Activated CD4-positive, CD25-positive, alpha-beta regulatory T cell (primary cell): Measurements from ENCODE around the gene MEPCE.

Experiments used
- DNase-seq, 4 experiments: peaks; one replicate each; lab custom pipeline; 2025; lab: John Stamatoyannopoulos, UW

The MEPCE gene

GRCh38 chr7:100407285-100408180, 22.1 kb upstream of the MEPCE start:
- no peak for DNase-seq

GRCh38 chr7:100411101-100411500, 18.5 kb upstream of the MEPCE start:
- no peak for DNase-seq

- no peak for DNase-seq
Observed at GRCh38 chr7:100413346-100413745, 16.3 kb upstream of the MEPCE start.

- DNase-seq, result no peak
Observed at GRCh38 chr7:100413889-100414288, 15.7 kb upstream of the MEPCE start.

GRCh38 chr7:100415448-100415847, 14.2 kb upstream of the MEPCE start:
- no peak for DNase-seq

- no peak for DNase-seq
Observed at GRCh38 chr7:100418930-100419659, 10.5 kb upstream of the MEPCE start.

GRCh38 chr7:100419660-100420226, 9.9 kb upstream of the MEPCE start:
- no peak for DNase-seq

GRCh38 chr7:100423315-100423714, 6.3 kb upstream of the MEPCE start:
- DNase-seq, result no peak

GRCh38 chr7:100425347-100425746, 4.3 kb upstream of the MEPCE start:
- DNase-seq, result no peak

GRCh38 chr7:100426516-100426915, 3.1 kb upstream of the MEPCE start:
- no peak for DNase-seq

GRCh38 chr7:100427762-100428198, 1.9 kb upstream of the MEPCE start:
- DNase-seq, result no peak

- peak; percentile 94 to 98 (median 94) for DNase-seq
Observed at GRCh38 chr7:100428199-100428966, 1.2 kb upstream of the MEPCE start, which contains the start of gene ZCWPW1. ZCWPW1 (minus strand) TSS chr7:100428703; CDS start chr7:100420649, 8,054 bp downstream.

GRCh38 chr7:100428967-100429636, 529 bp upstream of the MEPCE start:
- peak; percentile 100 for DNase-seq

GRCh38 chr7:100430493-100431285, 1.1 kb downstream of the MEPCE start:
- DNase-seq, result peak in 1 of 4 experiments; percentile 27

GRCh38 chr7:100431286-100431735, 1.7 kb downstream of the MEPCE start:
- no peak for DNase-seq

- no peak for DNase-seq
Observed at GRCh38 chr7:100432053-100432452, 2.4 kb downstream of the MEPCE start.

- no peak for DNase-seq
Observed at GRCh38 chr7:100432621-100433275, 3.1 kb downstream of the MEPCE start.

- no peak for DNase-seq
Observed at GRCh38 chr7:100433276-100433591, 3.6 kb downstream of the MEPCE start.

- DNase-seq, result no peak
Observed at GRCh38 chr7:100433592-100434296, 4.1 kb downstream of the MEPCE start.
